Sigmoid colon (tissue), 7 donors: ENCODE results near the gene GJB2. TPM values are rescaled to one million over a fixed set of nuclear protein-coding genes. Genes with fewer than 3 reads are reported as not detected.
A peak's percentile ranks its signal among the peaks of the same experiment; 100 is the strongest.

ENCODE experiments used
- DNase-seq: peaks from one replicate; pipeline ENCODE4 v3.0.0-alpha.2; 2019
- H3K27ac ChIP-seq, 4 donors: fragments of 200-600 bp; sonication (generic); one replicate each; pipeline ENCODE4 v1.5.1; 2016 to 2019; ENCODE audit warnings: mild to moderate bottlenecking in 1 of 4
- H3K27me3 ChIP-seq, 3 donors: fragments of 200-600 bp; sonication (generic); one replicate each; pipeline ENCODE4 v1.5.1; 2019; ENCODE audit warnings: mild to moderate bottlenecking in 1 of 3
- H3K36me3 ChIP-seq, 4 donors: fragments of 200-600 bp; sonication (generic); one replicate each; pipeline ENCODE4 v1.5.1; 2016 to 2019
- H3K4me1 ChIP-seq, 4 donors: fragments of 200-600 bp; sonication (generic); one replicate each; pipeline ENCODE4 v1.5.1; 2017 to 2019
- H3K4me3 ChIP-seq, 4 donors: fragments of 200-600 bp; sonication (generic); one replicate each; pipeline ENCODE4 v1.5.1; 2017 to 2019; ENCODE audit warnings: mild to moderate bottlenecking in 2 of 4, moderate library complexity in 1 of 4
- H3K9me3 ChIP-seq, 4 donors: fragments of 200-600 bp in 3 of 4; sonication (generic) in 3 of 4; one replicate each; pipeline versions ENCODE4 v1.5.1 to v1.6.1; 2013 to 2019
- EP300 ChIP-seq, 4 donors: sonication (generic); formaldehyde crosslinking; IDR thresholded peaks; one replicate each; pipeline ENCODE4 v1.6.1; 2017; ENCODE audit warnings: antibody characterized with exemption in 4 of 4
- POLR2A ChIP-seq, 2 donors: fragments of 450-650 bp; IDR thresholded peaks; one replicate each; pipeline ENCODE4 v1.6.1; 2016; ENCODE audit warnings: antibody characterized with exemption in 2 of 2, mild to moderate bottlenecking in 2 of 2, moderate library complexity in 2 of 2
- POLR2AphosphoS5 ChIP-seq, 4 donors: sonication (generic); formaldehyde crosslinking; IDR thresholded peaks; one replicate each; pipeline ENCODE4 v1.6.1; 2017; ENCODE audit warnings: antibody characterized with exemption in 4 of 4
- WGBS, 2 donors: extraction: QIAGEN DNeasy Blood & Tissue Kit; methylation state at CpG; one replicate each; pipeline ENCODE4 v1.1.7; 2013; 5-methylcytosine and 5-hydroxymethylcytosine counted together
- intact Hi-C: fragments of 100-400 bp; cut with DNase I; formaldehyde crosslinking; loops from one replicate; pipeline ENCODE4 v1.15.1; 2023
- polyA plus RNA-seq, 3 donors: library from polyadenylated mRNA; stranded (reverse); fragments of 200-250 nt; gene quantifications; one replicate each; pipeline ENCODE4 v1.2.3, GENCODE V29; 2013
- total RNA-seq, 4 donors: library from RNA; depleted of rRNA; stranded (reverse); fragments of >200 nt; gene quantifications; one replicate each; pipeline ENCODE4 v1.1.0, GENCODE V29; 2016
- TF ChIP-seq, protein P1 (sequence below), 4 experiments: fragments of 450-650 bp in 3 of 4; fragments of 200-600 bp in 1 of 4; IDR thresholded peaks; one replicate each; pipeline ENCODE4 v1.5.1; 2016 to 2019; ENCODE audit warnings: antibody characterized with exemption in 4 of 4, mild to moderate bottlenecking in 3 of 4, moderate library complexity in 2 of 4
- donor health status: healthy with polysubstance abuse.
- donor health status: Bipolar disorder and iron deficiency.
- donor health status: healthy.

The GJB2 gene
- total and polyA plus RNA-seq, 7 donors, result 0.49 to 25.9 (median 7.3) TPM; not detected in 3

DNA sequence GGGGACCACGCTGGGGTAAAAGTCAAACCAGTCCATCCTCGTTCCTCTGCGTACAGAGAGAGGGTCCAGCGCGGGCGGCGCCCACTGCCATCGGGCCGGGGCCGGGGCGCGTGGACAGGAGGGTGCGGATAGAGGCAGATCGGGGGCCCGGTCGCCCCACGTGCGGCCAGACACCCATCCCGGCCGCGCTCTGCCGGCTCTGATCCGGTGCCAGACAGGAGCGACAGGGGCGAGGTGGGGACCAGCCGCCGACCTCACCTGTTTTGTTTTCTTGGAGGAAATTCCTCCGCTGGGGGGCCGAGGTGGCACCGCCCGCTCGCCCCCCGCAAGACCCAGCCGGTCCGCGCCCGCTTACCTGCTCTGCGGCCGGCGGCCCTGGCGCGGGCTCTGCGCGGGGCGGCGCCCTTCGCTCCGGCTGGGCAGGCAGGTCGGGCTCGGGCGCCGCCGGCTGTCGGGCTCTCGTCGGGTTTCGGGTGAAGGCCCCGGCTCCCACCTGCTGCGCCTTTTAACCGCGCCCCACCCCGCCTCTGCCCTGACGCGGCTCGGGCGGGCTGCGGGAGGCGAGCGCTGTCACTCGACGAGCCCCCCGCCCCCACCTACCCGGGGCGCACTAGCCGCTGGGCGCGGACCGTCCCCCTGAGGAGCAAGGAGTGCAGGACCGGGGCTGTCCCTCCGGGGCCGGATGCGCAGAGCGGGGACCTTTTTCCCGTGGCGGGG, 39.3 kb upstream of the GJB2 start, which contains the start of gene GJB6:
GJB6 (minus strand) TSS at position 481 of the 717 bp plus-strand sequence. CDS start 8,839 bp downstream, outside the sequence.
- Histone ChIP-seq H3K4me3 (peak within 1 kb of the TSS in 3 of 4 donors; percentile 3 to 30 (median 26)), H3K36me3 (no peaks in the 10 kb centered on the region), H3K9me3 (no peaks in the 10 kb centered on the region), H3K27ac (no peak within 1 kb of the TSS), H3K27me3 (peaks cover 19 to 48% (median 20%) of the 10 kb centered on the region in 3 donors), H3K4me1 (peaks cover 0 to 14% (median 11%) of the 10 kb centered on the region in 4 donors)
- no peak for DNase-seq
- TF ChIP-seq EP300 (IDR thresholded peaks at IDR 0.05) (no peak), POLR2A (IDR thresholded peaks at IDR 0.05) (no peak), POLR2AphosphoS5 (IDR thresholded peaks at IDR 0.05) (no peak)
- TF ChIP-seq, protein P1, sequence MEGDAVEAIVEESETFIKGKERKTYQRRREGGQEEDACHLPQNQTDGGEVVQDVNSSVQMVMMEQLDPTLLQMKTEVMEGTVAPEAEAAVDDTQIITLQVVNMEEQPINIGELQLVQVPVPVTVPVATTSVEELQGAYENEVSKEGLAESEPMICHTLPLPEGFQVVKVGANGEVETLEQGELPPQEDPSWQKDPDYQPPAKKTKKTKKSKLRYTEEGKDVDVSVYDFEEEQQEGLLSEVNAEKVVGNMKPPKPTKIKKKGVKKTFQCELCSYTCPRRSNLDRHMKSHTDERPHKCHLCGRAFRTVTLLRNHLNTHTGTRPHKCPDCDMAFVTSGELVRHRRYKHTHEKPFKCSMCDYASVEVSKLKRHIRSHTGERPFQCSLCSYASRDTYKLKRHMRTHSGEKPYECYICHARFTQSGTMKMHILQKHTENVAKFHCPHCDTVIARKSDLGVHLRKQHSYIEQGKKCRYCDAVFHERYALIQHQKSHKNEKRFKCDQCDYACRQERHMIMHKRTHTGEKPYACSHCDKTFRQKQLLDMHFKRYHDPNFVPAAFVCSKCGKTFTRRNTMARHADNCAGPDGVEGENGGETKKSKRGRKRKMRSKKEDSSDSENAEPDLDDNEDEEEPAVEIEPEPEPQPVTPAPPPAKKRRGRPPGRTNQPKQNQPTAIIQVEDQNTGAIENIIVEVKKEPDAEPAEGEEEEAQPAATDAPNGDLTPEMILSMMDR (IDR thresholded peaks at IDR 0.05), result no peak
- intact Hi-C loops, result no loop called here
- WGBS, 2 donors, result 1% methylated on average over 85 of the region's 85 CpGs

DNA sequence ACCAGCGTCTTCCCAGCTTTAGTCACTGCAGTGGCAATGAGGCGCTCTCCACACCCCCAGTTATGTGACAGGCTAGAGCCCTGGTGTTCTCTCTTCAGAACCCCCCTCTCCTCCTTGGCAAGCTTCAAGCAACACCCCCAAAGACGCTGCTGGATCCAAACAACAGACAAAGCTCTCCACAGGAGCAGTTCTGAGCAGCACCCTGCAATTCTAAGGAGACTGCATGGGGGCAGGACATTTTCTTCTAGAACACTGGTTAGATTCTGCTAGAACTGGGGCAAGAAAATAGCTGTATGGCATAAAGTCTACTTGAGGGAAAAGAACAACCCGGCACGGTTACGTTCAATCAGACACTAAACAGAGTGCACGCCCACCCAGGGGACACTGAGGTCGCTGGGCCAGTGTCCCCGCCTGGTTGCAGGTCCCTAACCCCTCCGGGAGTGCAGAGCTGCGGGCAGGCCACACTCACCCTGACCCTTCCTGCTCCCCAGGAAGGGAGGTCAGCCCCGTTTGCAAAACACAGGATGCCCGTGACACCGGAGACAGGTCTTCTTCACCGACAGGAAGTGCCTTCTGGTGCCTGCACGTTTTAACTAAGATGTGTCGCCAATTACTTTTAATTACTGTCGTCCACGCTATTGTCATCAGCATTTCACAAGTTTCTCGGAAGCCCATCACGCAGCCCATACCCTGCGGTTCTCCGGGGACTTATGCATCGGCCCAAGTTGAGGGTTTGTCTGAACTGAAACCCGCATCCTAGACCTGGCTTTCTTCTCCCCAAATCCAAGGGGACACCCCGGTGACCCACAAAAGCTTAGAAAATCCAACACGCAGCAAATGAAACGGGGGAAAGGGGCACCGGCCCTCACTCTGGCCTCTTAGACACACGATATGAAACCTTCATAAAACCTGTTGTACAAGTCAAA, 38.4 kb upstream of the GJB2 start:
- Histone ChIP-seq H3K4me1 (peaks cover 0 to 14% (median 11%) of the 10 kb centered on the region in 4 donors), H3K4me3 (peak overlapping the region in 2 of 4 donors; percentile 3 to 30), H3K27ac (no peak overlapping the region), H3K9me3 (no peaks in the 10 kb centered on the region), H3K27me3 (peaks cover 19 to 48% (median 20%) of the 10 kb centered on the region in 3 donors), H3K36me3 (no peaks in the 10 kb centered on the region)
- WGBS, 2 donors, result 24 to 33% methylated on average over 30 of the region's 30 CpGs
- no peak for TF ChIP-seq POLR2A (IDR thresholded peaks at IDR 0.05)
- TF ChIP-seq, protein P1 (IDR thresholded peaks at IDR 0.05), result no peak
- TF ChIP-seq EP300 (IDR thresholded peaks at IDR 0.05), result no peak
- intact Hi-C loops, result no loop called here
- no peak for DNase-seq

DNA sequence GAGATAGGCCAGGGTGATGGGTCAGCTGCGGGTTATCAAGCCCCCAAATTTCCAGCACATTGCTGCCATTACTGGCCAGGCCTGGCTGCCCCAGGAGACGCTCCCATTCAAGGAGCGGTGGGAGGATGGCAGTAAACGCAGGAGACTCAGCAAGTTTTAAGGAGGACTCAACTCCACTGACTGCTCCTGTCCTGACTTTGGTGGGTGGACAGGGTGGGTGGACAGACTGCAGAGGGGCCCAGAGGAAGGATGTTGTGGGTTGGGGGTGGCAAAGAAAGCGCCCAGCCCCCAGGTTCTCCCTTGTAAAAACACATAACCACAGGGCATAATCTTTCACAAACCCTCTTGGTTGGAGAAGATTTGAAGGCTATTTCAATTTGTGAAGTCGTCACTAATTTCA, 35.0 kb upstream of the GJB2 start:
- 65 to 73% methylated on average over 6 of the region's 6 CpGs for WGBS, 2 donors
- Histone ChIP-seq H3K27me3 (peaks cover 15 to 61% (median 18%) of the 10 kb centered on the region in 3 donors), H3K4me1 (peaks cover 0 to 14% (median 11%) of the 10 kb centered on the region in 4 donors), H3K9me3 (no peaks in the 10 kb centered on the region), H3K36me3 (no peaks in the 10 kb centered on the region), H3K27ac (no peak overlapping the region), H3K4me3 (no peak overlapping the region)
- TF ChIP-seq POLR2A (IDR thresholded peaks at IDR 0.05) (no peak), EP300 (IDR thresholded peaks at IDR 0.05) (no peak), POLR2AphosphoS5 (IDR thresholded peaks at IDR 0.05) (no peak)
- TF ChIP-seq, protein P1 (IDR thresholded peaks at IDR 0.05), result no peak
- no peak for DNase-seq
- intact Hi-C loops, result no loop called here

DNA sequence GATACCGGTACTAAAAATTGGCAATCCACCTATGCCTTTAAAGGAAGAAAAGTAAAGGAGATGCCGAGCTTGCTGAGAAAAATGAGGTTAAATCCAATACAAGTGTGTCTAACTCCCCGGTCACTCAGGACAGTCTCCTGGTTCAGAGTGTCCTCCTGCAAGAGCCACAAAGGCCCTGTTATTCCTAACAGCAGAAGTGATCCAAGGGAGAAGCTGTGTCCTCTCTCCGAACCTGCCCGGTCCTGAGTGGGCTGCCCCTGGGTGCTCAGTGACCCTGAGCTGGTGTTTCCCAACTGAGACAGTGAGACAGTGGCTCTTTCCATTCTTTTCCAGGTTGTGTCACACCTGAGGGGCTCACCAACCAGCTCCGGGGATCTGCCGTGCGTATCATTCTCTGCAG, 34.5 kb upstream of the GJB2 start:
- TF ChIP-seq EP300 (IDR thresholded peaks at IDR 0.05) (no peak), POLR2AphosphoS5 (IDR thresholded peaks at IDR 0.05) (no peak), POLR2A (IDR thresholded peaks at IDR 0.05) (no peak)
- TF ChIP-seq, protein P1 (IDR thresholded peaks at IDR 0.05), result no peak

More for the DNA sequence above, 34.5 kb upstream of the GJB2 start:
- no peaks in the 10 kb centered on the region for H3K9me3 ChIP-seq
- intact Hi-C loops, result no loop called here
- no peak overlapping the region for H3K4me3 ChIP-seq
- 86 to 88% methylated on average over 8 of the region's 8 CpGs for WGBS, 2 donors
- H3K27me3 ChIP-seq, result peaks cover 11 to 56% (median 14%) of the 10 kb centered on the region in 3 donors
- no peak overlapping the region for H3K27ac ChIP-seq
- DNase-seq, result no peak
- no peaks in the 10 kb centered on the region for H3K36me3 ChIP-seq
- H3K4me1 ChIP-seq, result peaks cover 0 to 10% (median 9%) of the 10 kb centered on the region in 4 donors
